ENCODE measurements around the gene IL12A.

DNA sequence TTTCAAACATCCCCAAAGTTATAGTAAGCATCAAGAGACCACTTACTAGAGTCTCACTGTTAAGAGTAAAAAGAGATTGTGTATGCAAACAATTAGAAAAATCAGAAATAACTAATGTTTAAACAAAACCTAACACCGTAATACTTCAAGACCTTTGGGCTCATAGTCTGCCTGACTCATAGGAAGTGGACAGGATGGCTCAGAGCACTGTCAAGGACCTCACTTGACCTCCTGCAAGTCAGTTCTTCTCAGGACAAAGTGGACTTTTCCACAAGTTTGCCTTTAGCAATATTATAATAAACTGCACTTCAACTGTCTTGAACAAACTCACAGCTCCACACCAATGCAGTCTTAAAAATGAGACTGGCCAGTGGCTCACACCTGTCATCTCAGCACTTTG lies 34.8 kb downstream of the IL12A start:
- TF ChIP-seq CTCF (IDR thresholded peaks at IDR 0.05) (no peak), POLR2A (IDR thresholded peaks at IDR 0.05) (no peak), POLR2AphosphoS5 (IDR thresholded peaks at IDR 0.05) (no peak)
